Effector memory CD8-positive, alpha-beta T cell (primary cell): Measurements from ENCODE around the gene C1orf116.

Source experiments
- ATAC-seq: fragments of 150-1000 bp; cut with Tn5 transposase; replicated peaks from 2 replicates; pipeline ENCODE4 v1.10.0; 2021; ENCODE audit warnings: mild to moderate bottlenecking, moderate library complexity
- DNase-seq, 3 experiments: peaks; one replicate each; pipeline ENCODE4 v3.0.0; 2021
- H3K27ac Mint-ChIP-seq, 2 donors: one replicate each; pipeline ENCODE4 v1.8.0; 2022; ENCODE audit warnings: mild to moderate bottlenecking in 2 of 2, mixed read lengths in 2 of 2, moderate library complexity in 2 of 2
- H3K27me3 Mint-ChIP-seq, 2 donors: one replicate each; pipeline ENCODE4 v1.8.0; 2022; ENCODE audit warnings: mixed read lengths in 2 of 2
- H3K36me3 Mint-ChIP-seq: one replicate; pipeline ENCODE4 v1.8.0; 2022; ENCODE audit warnings: mild to moderate bottlenecking, moderate library complexity, mixed read lengths; ENCODE audit not compliant: insufficient read depth
- H3K4me1 Mint-ChIP-seq, 2 donors: one replicate each; pipeline ENCODE4 v1.8.0; 2022; ENCODE audit warnings: low read depth in 2 of 2, mixed read lengths in 2 of 2
- H3K4me3 Mint-ChIP-seq, 2 donors: one replicate each; pipeline ENCODE4 v1.8.0; 2022; ENCODE audit warnings: mild to moderate bottlenecking in 2 of 2, mixed read lengths in 2 of 2, moderate library complexity in 2 of 2
- H3K9me3 Mint-ChIP-seq, 2 donors: one replicate each; pipeline ENCODE4 v1.8.0; 2022; ENCODE audit warnings: mixed read lengths in 2 of 2

Gene C1orf116

DNA sequence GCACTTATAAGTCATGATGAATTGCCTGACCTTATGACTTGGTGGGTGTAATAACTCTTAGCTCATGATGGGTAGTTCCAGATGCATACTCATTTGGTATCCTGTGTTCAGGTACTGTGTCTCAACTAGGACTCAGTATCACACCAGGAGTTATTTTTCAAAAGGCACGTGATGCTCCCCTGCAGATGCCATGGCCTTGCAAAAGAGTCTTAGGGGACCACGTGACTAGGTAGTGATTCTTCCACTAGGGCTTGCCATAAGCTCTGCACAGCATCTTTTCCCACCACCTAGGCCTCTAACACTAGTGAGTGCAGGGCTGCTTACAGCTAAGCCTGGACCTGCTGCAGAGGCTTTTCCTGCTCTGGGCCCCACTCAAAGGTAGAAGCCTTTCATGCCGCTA, 58.4 kb downstream of the C1orf116 start:
- no peak overlapping the region for H3K4me3 Mint-ChIP-seq
- DNase-seq (no peak), ATAC-seq (no peak)
- no peak overlapping the region for H3K27ac Mint-ChIP-seq
- H3K36me3 Mint-ChIP-seq: no peaks in the 10 kb centered on the region
- H3K4me1 Mint-ChIP-seq: peaks cover 0 to 2% of the 10 kb centered on the region in 2 donors
- no peaks in the 10 kb centered on the region for H3K9me3 Mint-ChIP-seq
- peaks cover 21 to 35% of the 10 kb centered on the region in 2 donors for H3K27me3 Mint-ChIP-seq

DNA sequence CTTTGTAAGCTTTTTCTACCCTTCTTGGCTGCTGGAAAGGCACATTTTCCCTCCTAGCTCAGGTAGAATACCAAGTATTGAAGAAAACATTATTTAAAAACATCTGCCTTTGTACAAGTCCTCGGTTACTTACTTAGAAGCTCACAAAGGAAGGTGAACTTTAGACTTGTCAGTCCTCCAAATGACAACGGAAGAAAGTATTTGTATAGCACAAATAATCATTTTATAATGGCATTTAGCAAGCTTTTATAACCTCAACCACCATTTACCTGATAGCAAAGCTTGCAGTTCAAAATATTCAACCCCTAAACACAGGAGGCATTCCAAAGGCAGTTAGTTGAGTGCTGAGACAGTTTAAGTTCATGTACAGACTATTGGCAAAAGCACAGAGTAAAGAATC, 59.8 kb downstream of the C1orf116 start:
- no peaks in the 10 kb centered on the region for H3K9me3 Mint-ChIP-seq
- DNase-seq: no peak
- no peak overlapping the region for H3K27ac Mint-ChIP-seq
- peaks cover 21 to 41% of the 10 kb centered on the region in 2 donors for H3K27me3 Mint-ChIP-seq
- peaks cover 2 to 3% of the 10 kb centered on the region in 2 donors for H3K4me1 Mint-ChIP-seq
- H3K36me3 Mint-ChIP-seq: no peaks in the 10 kb centered on the region
- no peak overlapping the region for H3K4me3 Mint-ChIP-seq
- no peak for ATAC-seq

- no peak overlapping the region for H3K27ac Mint-ChIP-seq
- ATAC-seq: no peak
- no peaks in the 10 kb centered on the region for H3K36me3 Mint-ChIP-seq
- peaks cover 21 to 45% of the 10 kb centered on the region in 2 donors for H3K27me3 Mint-ChIP-seq
- no peaks in the 10 kb centered on the region for H3K9me3 Mint-ChIP-seq
- no peak overlapping the region for H3K4me3 Mint-ChIP-seq
- DNase-seq: no peak
- peaks cover 9% of the 10 kb centered on the region in 2 donors for H3K4me1 Mint-ChIP-seq
Observed at GRCh38 chr1:206971029-206971655, 61.4 kb downstream of the C1orf116 start.

- ATAC-seq: no peak
- Mint-ChIP-seq H3K27ac (no peak within 1 kb of the TSS), H3K4me3 (no peak within 1 kb of the TSS), H3K4me1 (peaks cover 9% of the 10 kb centered on the region in 2 donors), H3K27me3 (peaks cover 21 to 45% of the 10 kb centered on the region in 2 donors), H3K9me3 (no peaks in the 10 kb centered on the region), H3K36me3 (no peaks in the 10 kb centered on the region)
- DNase-seq: no peak
Observed at GRCh38 chr1:206970446-206970845, 62.1 kb downstream of the C1orf116 start, which contains the start of gene FCAMR. Gene FCAMR (minus strand): TSS chr1:206970460. CDS start chr1:206970125, 335 bp downstream.

DNA sequence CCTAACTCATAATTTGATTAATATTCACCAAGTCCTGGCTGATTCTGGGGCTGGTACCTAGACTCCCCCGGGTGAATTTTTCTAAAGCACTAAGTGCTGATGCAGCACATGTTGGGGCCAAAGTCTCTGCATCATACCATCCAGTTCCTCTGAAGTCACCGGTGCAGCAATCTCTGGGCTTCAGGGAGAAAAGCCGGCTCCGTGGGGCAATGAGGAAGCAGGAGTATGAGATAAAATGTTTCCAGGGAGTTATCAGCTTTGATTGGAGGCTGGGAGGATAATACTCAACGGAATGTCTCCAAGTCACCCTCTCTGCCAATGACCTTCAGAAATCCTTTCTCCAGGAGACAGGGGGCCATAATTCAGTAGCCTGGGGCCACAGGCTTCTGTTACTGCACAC, 63.5 kb downstream of the C1orf116 start:
- Mint-ChIP-seq H3K36me3 (no peaks in the 10 kb centered on the region), H3K9me3 (no peaks in the 10 kb centered on the region), H3K27ac (no peak overlapping the region), H3K27me3 (peaks cover 21 to 45% of the 10 kb centered on the region in 2 donors), H3K4me1 (peaks cover 9% of the 10 kb centered on the region in 2 donors), H3K4me3 (no peak overlapping the region)
- DNase-seq (no peak), ATAC-seq (no peak)
